ENCODE results near the gene TINAGL1.

DNA sequence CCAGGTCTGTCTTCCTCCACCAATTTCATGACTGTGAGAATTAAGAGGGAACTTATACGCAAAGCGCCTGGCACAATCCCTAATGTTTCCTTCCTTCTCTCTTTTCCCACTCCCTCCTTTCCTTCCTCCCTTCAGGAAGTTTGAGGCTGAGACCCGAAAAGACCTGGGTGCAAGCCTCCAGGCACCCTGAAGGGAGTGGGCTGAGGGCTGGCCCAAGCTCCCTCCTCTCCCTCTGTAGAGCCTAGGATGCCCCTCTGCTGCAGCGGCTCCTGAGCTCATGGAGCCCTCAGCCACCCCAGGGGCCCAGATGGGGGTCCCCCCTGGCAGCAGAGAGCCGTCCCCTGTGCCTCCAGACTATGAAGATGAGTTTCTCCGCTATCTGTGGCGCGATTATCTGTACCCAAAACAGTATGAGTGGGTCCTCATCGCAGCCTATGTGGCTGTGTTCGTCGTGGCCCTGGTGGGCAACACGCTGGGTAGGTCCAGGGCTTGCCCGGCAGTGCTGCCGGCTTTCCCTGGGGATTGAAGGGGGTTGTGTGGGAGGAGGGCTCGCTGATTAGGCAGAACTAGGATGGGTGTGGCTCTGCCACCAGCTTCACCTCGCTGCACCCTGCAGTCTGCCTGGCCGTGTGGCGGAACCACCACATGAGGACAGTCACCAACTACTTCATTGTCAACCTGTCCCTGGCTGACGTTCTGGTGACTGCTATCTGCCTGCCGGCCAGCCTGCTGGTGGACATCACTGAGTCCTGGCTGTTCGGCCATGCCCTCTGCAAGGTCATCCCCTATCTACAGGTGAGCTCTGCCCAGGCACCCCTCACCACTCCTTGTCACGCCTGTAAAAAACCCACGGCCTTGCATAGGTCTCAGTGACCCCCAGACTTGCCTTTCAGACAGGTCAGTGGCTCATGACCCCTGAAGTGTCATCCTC, 42.9 kb downstream of the TINAGL1 start:
- no peak for TF ChIP-seq ATF1 (CRISPR knock-in tag; IDR thresholded peaks at IDR 0.05)
- no peak for TF ChIP-seq ZNF713 (CRISPR knock-in tag; IDR thresholded peaks at IDR 0.05)

Data from HepG2 (cell line).